HG02759 (cell line): ENCODE results near the gene GPBAR1.

ENCODE experiments used
- ATAC-seq: cut with Tn5 transposase; IDR thresholded peaks from one replicate; pipeline ENCODE4 v1.9.1; 2021; ENCODE audit warnings: mild to moderate bottlenecking, moderate library complexity; ENCODE audit not compliant: unreplicated experiment

Gene GPBAR1

GRCh38 chr2:218260742-218261422 is at the start of gene GPBAR1:
Gene GPBAR1 (plus strand): TSS chr2:218261015. CDS start chr2:218262725, 1,710 bp downstream.
- ATAC-seq: no peak

- no peak for ATAC-seq
These were observed 46.7 kb upstream of the GPBAR1 start for GRCh38 chr2:218214116-218214515.

- ATAC-seq: no peak
These were observed 44.5 kb upstream of the GPBAR1 start for GRCh38 chr2:218216336-218216673.

- ATAC-seq: peak; percentile 76
These were observed 44.0 kb upstream of the GPBAR1 start, which contains the start of gene ARPC2 for GRCh38 chr2:218216674-218217359. Gene ARPC2 (plus strand): TSS chr2:218217189. CDS start chr2:218217471, 282 bp downstream.

GRCh38 chr2:218217360-218218267 is 43.2 kb upstream of the GPBAR1 start:
- ATAC-seq: peak; percentile 37

GRCh38 chr2:218218268-218219185 is 42.3 kb upstream of the GPBAR1 start:
- ATAC-seq: peak; percentile 43

GRCh38 chr2:218219934-218220333 is 40.9 kb upstream of the GPBAR1 start:
- ATAC-seq: no peak

GRCh38 chr2:218221000-218221399 is 39.8 kb upstream of the GPBAR1 start:
- no peak for ATAC-seq

GRCh38 chr2:218223046-218223445 is 37.8 kb upstream of the GPBAR1 start:
- no peak for ATAC-seq

GRCh38 chr2:218224186-218224585 is 36.6 kb upstream of the GPBAR1 start:
- no peak for ATAC-seq

GRCh38 chr2:218226903-218227302 is 33.9 kb upstream of the GPBAR1 start:
- ATAC-seq: no peak

- ATAC-seq: no peak
These were observed 32.3 kb upstream of the GPBAR1 start for GRCh38 chr2:218228366-218229090.

GRCh38 chr2:218229239-218229638 is 31.6 kb upstream of the GPBAR1 start:
- peak; percentile 86 for ATAC-seq

GRCh38 chr2:218229851-218230250 is 31.0 kb upstream of the GPBAR1 start:
- ATAC-seq: no peak

GRCh38 chr2:218230882-218231281 is 29.9 kb upstream of the GPBAR1 start:
- ATAC-seq: peak; percentile 75

GRCh38 chr2:218233543-218233942 is 27.3 kb upstream of the GPBAR1 start:
- no peak for ATAC-seq

- ATAC-seq: no peak
These were observed 26.3 kb upstream of the GPBAR1 start for GRCh38 chr2:218234521-218234920.

- ATAC-seq: no peak
These were observed 25.8 kb upstream of the GPBAR1 start for GRCh38 chr2:218235017-218235416.

- ATAC-seq: no peak
These were observed 24.0 kb upstream of the GPBAR1 start for GRCh38 chr2:218236829-218237228.

- no peak for ATAC-seq
These were observed 21.9 kb upstream of the GPBAR1 start for GRCh38 chr2:218238887-218239286.
